HCT116 (cell line): ENCODE data around the gene CIC.

Experiments used
- CEBPB ChIP-seq: IDR thresholded peaks from 2 replicates; pipeline ENCODE4 v1.6.1; 2012; ENCODE audit warnings: low read depth
- ELF1 ChIP-seq: IDR thresholded peaks from 2 replicates; pipeline ENCODE4 v1.6.1; 2012; ENCODE audit warnings: low read depth, borderline replicate concordance
- EZH2 ChIP-seq: fragments of 200-600 bp; sonication (generic); IDR thresholded peaks from 2 replicates; pipeline ENCODE4 v1.6.1; 2017; ENCODE audit warnings: antibody characterized with exemption, mixed run types
- EZH2phosphoT487 ChIP-seq: fragments of 200-600 bp; IDR thresholded peaks from 2 replicates; pipeline ENCODE4 v1.6.1; 2018; ENCODE audit warnings: antibody characterized with exemption, borderline replicate concordance
- JUND ChIP-seq: IDR thresholded peaks from 2 replicates; pipeline ENCODE4 v1.6.1; 2012
- POLR2A ChIP-seq: IDR thresholded peaks from 2 replicates; pipeline ENCODE4 v1.7.0; 2011; ENCODE audit warnings: borderline replicate concordance; ENCODE audit not compliant: insufficient read depth, insufficient read length; ENCODE audit errors: extremely low read depth
- POLR2AphosphoS5 ChIP-seq: IDR thresholded peaks from 2 replicates; pipeline ENCODE4 v1.6.1; 2011; ENCODE audit warnings: mild to moderate bottlenecking, low read depth, low read length, moderate library complexity
- SP1 ChIP-seq: IDR thresholded peaks from 2 replicates; pipeline ENCODE4 v1.6.1; 2012; ENCODE audit warnings: low read depth
- TF ChIP-seq, protein P1 (sequence below), 3 experiments: fragments of 200-600 bp in 1 of 3; sonication (generic) in 1 of 3; IDR thresholded peaks in 2 of 3; conservative IDR thresholded peaks in 1 of 3; 2 replicates each; pipeline ENCODE4 v1.5.1; 2012 to 2017; ENCODE audit warnings: low read depth in 2 of 3, low read length in 2 of 3, antibody characterized with exemption in 1 of 3, borderline replicate concordance in 1 of 3, control low read depth in 1 of 3, mild to moderate bottlenecking in 1 of 3, mixed read lengths in 1 of 3, mixed run types in 1 of 3, moderate library complexity in 1 of 3; ENCODE audit not compliant: insufficient read depth in 1 of 3
- TF ChIP-seq, protein P2 (sequence below): IDR thresholded peaks from 2 replicates; pipeline ENCODE4 v1.6.1; 2012
- TF ChIP-seq, protein P3 (sequence below): IDR thresholded peaks from 2 replicates; pipeline ENCODE4 v1.6.1; 2012
- TF ChIP-seq, protein P4 (sequence below): IDR thresholded peaks from 2 replicates; pipeline ENCODE4 v1.6.1; 2012; ENCODE audit warnings: low read depth

DNA sequence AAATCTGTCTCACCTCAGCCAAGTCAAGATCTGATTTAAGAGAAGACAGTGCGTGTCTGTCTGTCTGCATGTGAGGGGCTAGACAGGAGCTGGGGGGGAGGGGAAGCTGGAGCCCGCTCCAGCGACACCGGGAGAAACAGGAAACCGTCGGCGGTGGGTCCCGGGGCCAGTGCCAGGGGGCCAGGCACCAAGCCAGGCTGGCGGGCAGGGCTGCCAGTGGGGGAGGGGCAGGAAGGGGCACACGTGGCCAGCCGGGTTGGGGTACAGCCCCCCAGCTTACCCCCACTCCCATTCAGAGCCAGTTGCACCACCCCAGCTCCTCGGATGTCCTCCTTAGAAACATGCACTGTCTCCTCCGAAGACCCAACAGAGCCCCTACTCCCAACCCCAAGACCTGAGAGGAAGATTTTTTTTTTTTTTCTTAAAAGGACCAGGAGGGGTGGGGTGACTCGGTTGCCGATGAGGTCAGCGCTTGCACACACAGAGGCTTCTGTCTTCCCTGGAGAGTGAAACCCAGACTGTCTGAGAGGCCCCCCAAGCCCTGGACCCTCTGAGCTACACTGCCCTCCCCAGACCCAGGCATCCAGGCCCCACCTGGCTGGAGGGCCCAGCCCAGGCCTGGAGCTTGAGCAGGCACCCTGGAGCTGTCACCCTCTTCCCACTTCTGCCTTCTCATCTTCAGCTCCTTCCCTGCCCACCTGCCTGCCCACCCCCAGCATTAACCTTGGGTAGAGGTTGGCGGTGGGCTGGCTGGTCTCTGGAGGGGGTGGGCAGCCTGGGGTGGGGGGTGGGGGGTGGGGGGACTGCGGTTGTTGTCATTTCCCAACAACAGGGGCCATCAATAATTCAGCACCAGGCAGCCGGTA is 18.2 kb upstream of the CIC start:
- TF ChIP-seq, protein P1, sequence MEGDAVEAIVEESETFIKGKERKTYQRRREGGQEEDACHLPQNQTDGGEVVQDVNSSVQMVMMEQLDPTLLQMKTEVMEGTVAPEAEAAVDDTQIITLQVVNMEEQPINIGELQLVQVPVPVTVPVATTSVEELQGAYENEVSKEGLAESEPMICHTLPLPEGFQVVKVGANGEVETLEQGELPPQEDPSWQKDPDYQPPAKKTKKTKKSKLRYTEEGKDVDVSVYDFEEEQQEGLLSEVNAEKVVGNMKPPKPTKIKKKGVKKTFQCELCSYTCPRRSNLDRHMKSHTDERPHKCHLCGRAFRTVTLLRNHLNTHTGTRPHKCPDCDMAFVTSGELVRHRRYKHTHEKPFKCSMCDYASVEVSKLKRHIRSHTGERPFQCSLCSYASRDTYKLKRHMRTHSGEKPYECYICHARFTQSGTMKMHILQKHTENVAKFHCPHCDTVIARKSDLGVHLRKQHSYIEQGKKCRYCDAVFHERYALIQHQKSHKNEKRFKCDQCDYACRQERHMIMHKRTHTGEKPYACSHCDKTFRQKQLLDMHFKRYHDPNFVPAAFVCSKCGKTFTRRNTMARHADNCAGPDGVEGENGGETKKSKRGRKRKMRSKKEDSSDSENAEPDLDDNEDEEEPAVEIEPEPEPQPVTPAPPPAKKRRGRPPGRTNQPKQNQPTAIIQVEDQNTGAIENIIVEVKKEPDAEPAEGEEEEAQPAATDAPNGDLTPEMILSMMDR (IDR thresholded peaks at IDR 0.05 in 2 of 3, conservative IDR thresholded peaks at IDR 0.05 in 1 of 3; ENCODE audit: borderline replicate concordance in 1 of 3, insufficient read depth in 1 of 3, low read depth in 2 of 3, low read length in 2 of 3), result no peak
- TF ChIP-seq, protein P2, sequence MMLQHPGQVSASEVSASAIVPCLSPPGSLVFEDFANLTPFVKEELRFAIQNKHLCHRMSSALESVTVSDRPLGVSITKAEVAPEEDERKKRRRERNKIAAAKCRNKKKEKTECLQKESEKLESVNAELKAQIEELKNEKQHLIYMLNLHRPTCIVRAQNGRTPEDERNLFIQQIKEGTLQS, result no peak
- TF ChIP-seq, protein P3, sequence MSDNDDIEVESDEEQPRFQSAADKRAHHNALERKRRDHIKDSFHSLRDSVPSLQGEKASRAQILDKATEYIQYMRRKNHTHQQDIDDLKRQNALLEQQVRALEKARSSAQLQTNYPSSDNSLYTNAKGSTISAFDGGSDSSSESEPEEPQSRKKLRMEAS, result no peak
- TF ChIP-seq EZH2 (no peak), SP1 (no peak), POLR2A (no peak), ELF1 (no peak), CEBPB (no peak), EZH2phosphoT487 (no peak), POLR2AphosphoS5 (no peak), JUND (no peak)
- TF ChIP-seq, protein P4, sequence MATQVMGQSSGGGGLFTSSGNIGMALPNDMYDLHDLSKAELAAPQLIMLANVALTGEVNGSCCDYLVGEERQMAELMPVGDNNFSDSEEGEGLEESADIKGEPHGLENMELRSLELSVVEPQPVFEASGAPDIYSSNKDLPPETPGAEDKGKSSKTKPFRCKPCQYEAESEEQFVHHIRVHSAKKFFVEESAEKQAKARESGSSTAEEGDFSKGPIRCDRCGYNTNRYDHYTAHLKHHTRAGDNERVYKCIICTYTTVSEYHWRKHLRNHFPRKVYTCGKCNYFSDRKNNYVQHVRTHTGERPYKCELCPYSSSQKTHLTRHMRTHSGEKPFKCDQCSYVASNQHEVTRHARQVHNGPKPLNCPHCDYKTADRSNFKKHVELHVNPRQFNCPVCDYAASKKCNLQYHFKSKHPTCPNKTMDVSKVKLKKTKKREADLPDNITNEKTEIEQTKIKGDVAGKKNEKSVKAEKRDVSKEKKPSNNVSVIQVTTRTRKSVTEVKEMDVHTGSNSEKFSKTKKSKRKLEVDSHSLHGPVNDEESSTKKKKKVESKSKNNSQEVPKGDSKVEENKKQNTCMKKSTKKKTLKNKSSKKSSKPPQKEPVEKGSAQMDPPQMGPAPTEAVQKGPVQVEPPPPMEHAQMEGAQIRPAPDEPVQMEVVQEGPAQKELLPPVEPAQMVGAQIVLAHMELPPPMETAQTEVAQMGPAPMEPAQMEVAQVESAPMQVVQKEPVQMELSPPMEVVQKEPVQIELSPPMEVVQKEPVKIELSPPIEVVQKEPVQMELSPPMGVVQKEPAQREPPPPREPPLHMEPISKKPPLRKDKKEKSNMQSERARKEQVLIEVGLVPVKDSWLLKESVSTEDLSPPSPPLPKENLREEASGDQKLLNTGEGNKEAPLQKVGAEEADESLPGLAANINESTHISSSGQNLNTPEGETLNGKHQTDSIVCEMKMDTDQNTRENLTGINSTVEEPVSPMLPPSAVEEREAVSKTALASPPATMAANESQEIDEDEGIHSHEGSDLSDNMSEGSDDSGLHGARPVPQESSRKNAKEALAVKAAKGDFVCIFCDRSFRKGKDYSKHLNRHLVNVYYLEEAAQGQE, result no peak
